NCI-H128 (cell line): ENCODE results near the gene GHRHR.

Experiments
- DNase-seq: peaks from one replicate; lab custom pipeline; 2025; ENCODE audit not compliant: unreplicated experiment; lab: John Stamatoyannopoulos, UW

GHRHR gene

DNA sequence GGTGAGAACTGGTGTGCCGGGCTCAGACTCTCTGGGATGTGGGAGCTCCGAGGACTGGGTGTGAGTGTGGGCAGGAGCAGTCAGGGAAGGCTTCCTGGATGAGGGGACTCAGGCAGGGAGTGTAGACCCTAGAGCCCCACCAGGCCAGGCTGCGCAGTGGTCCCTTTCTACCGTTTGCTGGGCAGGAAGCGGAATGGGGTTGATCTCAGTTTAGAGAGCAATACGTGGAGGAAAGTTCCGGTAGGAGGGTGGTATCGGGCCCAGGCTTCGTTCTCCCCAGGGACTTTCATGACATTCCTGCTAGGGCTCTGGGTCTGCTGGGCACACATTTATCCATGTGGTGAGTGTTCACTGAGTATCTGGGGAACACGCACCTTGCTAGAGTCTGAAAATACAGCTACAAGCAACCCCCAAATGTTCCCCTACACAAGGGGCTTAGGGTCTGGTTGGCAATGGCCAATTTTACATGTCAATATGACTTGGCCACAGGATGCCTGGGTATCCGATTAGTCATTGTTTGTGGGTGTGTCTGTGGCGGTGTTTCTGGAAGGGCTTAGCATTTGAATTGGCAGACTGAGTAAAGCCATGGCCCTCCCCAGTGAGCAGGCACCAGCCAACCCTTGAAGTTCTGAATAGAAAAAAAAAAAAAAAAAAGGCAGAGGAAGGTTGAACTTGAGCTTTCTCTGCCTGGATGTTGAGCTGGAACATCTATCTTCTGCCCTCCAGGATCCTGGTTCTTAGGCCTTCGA, 20.8 kb downstream of the GHRHR start:
- DNase-seq = no peak

DNA sequence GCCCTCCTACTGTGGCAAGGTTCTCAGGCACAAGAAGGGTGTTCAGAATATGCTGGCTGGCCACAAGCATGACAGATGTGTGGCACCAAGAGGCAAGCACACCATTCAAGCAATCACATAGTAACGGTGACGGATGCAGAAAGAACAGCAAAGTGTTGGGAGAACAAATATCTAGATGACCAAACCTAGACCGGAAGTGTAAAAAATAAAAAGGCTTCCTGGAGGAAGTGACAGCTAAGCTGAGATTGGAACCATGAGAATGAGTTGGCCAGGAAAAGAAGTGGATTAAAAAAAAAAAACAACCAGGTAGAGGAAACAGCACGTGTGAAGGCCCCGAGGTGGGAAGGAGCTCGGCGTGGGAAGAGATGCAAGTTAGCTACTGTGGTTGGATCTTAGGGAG, 22.0 kb downstream of the GHRHR start:
- no peak for DNase-seq

DNA sequence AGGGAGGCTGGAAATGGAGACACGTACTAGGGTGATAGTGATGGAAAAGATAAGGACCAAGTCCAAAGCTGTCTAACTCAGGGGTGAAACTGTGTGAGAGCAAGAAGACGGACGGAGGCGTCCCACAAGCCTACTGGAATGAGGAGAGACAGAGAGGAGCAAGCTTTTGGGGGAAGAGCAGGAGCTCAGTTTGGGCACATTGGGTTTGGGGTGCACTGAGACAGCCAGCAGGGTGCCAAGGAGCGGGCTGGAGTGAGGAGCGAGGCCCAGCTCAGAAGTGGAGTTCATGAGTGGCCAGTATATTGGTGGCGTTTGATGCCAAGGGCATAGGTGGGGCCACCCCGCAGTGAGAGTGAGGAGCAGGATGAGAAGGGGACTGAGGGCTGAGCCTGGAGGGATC, 22.6 kb downstream of the GHRHR start:
- DNase-seq = no peak

GRCh38 chr7:30986738-30987137, 23.0 kb downstream of the GHRHR start:
- no peak for DNase-seq

- no peak for DNase-seq
These were observed 23.4 kb downstream of the GHRHR start for GRCh38 chr7:30987178-30987577.

- no peak for DNase-seq
These were observed 24.2 kb downstream of the GHRHR start for GRCh38 chr7:30987936-30988335.

DNA sequence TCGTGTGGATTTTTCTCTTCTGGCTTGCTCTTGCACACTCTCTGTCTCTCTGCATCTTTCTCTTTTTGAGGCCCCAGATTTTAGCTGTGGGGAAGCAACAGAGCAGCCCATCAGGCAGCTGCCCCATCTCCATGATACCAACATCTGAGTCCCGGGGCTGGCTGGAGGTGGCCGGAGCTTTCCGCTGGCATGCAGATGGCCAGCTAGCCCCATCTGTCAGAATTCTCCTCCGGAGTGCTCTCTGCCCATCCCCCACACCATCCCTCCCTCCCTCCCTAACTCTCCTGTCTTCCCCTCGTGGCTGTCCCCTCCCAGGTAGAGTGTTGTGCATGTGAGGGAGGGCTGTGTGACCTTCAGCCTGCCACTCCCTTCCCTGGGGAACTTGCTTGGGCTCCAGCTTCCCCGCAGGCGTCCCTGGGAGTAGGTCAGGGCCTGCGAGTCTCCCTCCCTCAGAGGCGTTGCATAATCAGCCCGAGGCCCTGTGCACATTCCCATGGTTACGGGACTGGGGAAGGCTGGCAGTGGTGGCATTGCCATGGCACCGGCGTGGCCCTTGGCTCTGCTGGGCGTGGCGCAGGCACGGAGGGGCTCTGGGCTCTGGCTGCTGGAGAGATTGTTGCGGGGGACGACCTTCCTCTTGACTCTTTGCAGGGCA, 24.7 kb downstream of the GHRHR start:
- DNase-seq = no peak

- no peak for DNase-seq
These were observed 25.5 kb downstream of the GHRHR start for GRCh38 chr7:30989008-30989823.

- DNase-seq = no peak
These were observed 26.3 kb downstream of the GHRHR start for GRCh38 chr7:30989824-30990672.

DNA sequence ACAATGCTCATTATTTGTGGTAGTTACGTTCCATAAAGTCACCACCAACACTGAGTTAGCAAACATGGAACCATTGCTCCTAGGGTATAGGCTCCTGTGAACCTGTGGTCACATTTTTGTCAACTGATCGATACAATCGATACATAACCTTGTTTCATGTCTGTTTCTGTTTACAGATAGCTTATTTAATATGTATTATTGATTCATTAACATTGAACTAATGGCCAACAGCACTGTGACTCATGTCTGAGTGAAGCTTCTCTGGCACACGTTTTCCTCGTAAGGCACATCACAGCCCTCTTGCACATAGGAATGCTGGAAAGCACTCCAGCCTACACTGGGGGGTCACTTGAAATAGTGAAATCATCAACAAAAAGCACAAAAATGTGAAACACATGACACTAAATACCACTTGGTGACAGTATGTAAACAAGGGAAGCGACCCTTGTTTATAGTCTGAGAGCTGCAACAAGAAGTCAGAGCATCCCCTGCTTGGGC, 27.0 kb downstream of the GHRHR start:
- no peak for DNase-seq

GRCh38 chr7:30992414-30992813, 28.7 kb downstream of the GHRHR start:
- no peak for DNase-seq

- DNase-seq = no peak
These were observed 30.7 kb downstream of the GHRHR start for GRCh38 chr7:30994206-30995100.

- DNase-seq = no peak
These were observed 31.8 kb downstream of the GHRHR start for GRCh38 chr7:30995536-30995935.

GRCh38 chr7:30996256-30996655, 32.5 kb downstream of the GHRHR start:
- DNase-seq = no peak

DNA sequence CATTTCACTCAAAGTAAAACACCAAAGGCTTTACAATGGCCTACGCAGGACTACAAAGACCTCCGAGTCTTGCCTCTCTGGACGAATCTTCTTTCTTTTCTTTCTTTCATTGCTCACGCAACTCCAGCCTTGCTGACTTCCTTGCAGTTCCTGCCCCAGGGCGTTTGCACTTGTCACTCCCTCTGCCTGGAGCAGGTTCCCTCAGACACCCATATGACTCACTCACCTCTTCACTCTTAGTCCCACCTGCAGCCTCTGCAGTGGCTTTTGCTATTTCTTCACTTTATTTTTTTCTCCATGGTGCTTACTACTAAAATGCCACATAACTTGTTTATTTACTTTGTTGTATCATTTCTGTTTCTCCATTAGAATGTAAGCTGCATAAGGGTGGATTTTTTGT, 33.1 kb downstream of the GHRHR start:
- DNase-seq = no peak

DNA sequence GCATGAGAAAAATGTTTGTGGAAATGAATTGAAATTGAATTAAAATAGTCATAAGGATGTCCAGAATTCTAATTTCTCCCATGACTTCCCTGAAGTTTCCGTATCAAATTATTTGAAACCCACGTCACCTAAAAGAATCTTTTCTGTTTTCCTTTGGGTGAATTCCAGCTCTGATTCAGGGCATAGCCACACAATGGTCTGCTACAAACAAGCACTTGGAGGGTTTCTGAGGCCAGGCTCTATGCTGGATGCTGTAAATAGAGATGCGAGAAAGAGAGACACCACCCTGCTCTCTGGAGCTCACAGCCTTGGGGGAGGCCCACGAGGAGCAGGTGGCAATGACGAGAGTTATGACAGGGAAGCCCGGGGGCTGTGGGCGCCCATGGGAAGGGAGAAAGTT, 33.6 kb downstream of the GHRHR start:
- no peak for DNase-seq

GRCh38 chr7:30998180-30998579, 34.4 kb downstream of the GHRHR start:
- no peak for DNase-seq

DNA sequence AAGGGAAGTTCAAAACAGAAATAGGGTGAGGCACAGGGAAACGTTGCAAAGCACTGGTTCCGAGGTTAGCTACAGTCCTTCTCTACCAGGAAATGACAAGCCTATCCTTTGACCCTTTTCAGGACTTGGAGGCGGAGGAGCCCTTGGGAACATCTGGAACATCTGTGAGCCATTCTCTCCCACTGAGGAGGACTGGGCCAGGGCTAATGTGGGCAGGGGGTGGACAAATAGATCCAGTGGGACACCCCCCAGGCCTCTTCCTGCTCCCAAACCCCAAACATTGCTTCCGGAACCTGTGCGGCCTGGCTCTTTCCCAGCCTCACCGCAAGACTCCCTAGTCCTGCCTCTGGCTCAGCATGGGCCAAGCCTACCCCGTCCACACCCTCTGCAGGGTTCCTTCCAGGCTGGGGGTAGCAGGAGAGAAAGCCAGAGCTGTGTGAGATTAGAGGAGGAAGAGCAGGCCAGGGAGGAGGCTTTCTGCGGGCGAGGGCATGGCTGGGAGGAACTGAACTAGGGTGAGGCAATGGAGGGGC, 36.5 kb downstream of the GHRHR start:
- no peak for DNase-seq

DNA sequence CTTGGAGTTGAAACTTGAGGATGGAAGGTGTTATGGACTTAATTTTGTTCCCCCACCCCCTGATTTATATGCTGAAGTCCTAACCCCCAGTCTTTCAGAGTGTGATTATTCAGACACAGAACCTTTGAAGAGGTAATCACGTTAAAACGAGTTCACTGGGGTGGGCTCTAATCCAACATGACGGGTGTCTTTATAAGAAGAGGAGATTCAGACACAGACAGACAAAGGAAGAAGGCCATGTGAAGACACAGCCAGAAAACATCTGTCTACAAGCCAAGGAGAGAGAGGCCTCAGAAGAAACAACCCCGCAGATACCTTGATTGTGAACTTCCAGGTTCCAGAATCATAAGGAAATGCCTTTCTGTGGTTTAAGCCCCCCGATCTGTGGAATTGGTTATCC, 37.0 kb downstream of the GHRHR start:
- DNase-seq = no peak

DNA sequence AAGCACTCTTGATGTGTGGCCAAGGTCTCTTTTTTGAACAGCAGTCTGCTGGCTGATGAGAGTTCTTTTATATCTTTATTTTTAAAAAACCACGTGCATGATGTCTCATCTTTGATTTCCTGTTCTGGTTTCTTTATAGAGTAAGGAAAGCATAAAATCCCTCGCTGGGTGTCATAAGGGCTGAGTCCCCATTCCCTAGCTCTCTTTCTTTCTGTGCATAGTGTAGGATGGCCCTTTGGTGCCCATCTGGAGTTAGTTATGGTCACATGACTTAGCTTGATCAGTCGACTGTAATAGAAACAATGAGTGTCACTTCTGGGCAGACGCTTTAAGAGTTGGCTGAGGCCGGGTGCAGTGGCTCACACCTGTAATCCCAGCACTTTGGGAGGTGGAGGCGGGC, 38.5 kb downstream of the GHRHR start:
- DNase-seq = no peak
